GM23338 (cell line): ENCODE data around the gene ZDHHC8. TPM values are rescaled to one million over a fixed set of nuclear protein-coding genes. Genes with fewer than 3 reads are reported as not detected.

Experiments
- ATAC-seq: fragments of 200-7000 bp; cut with Tn5 transposase; 3 replicates; pipeline ENCODE4 v1.9.1; 2020
- DNase-seq: peaks from one replicate; pipeline ENCODE4 v3.0.0-alpha.2; 2015; ENCODE audit warnings: low spot score
- H2AFZ ChIP-seq: fragments of 200-600 bp; sonication (generic); 2 replicates; pipeline ENCODE4 v1.8.0; 2016; ENCODE audit warnings: antibody characterized with exemption, mild to moderate bottlenecking, moderate library complexity
- H3F3A ChIP-seq: fragments of 200-600 bp; sonication (generic); replicated peaks from 2 replicates; pipeline ENCODE4 v1.8.0; 2017; ENCODE audit warnings: antibody characterized with exemption, mixed run types, low read depth
- H3K27ac ChIP-seq: fragments of 200-600 bp; sonication (generic); 2 replicates; pipeline ENCODE4 v1.6.1; 2016; ENCODE audit warnings: low read depth
- H3K27me3 ChIP-seq: fragments of 200-600 bp; sonication (generic); 2 replicates; pipeline ENCODE4 v1.8.0; 2016; ENCODE audit warnings: mild to moderate bottlenecking, mixed run types, moderate library complexity; ENCODE audit not compliant: insufficient read depth
- H3K36me3 ChIP-seq: fragments of 200-600 bp; sonication (generic); 2 replicates; pipeline ENCODE4 v1.8.0; 2016; ENCODE audit warnings: mild to moderate bottlenecking; ENCODE audit not compliant: insufficient read depth
- H3K4me1 ChIP-seq: fragments of 200-600 bp; sonication (generic); 2 replicates; pipeline ENCODE4 v1.8.0; 2016; ENCODE audit warnings: mild to moderate bottlenecking, moderate library complexity; ENCODE audit not compliant: insufficient read depth
- H3K4me2 ChIP-seq: fragments of 200-600 bp; sonication (generic); 2 replicates; pipeline ENCODE4 v1.7.1; 2017; ENCODE audit warnings: mixed run types
- H3K4me3 ChIP-seq: fragments of 200-600 bp; sonication (generic); 2 replicates; pipeline ENCODE4 v1.6.1; 2016; ENCODE audit warnings: mixed run types
- H3K79me2 ChIP-seq: fragments of 200-600 bp; sonication (generic); replicated peaks from 2 replicates; pipeline ENCODE4 v1.8.0; 2017; ENCODE audit warnings: mild to moderate bottlenecking; ENCODE audit not compliant: insufficient read depth
- H3K9me2 ChIP-seq: fragments of 200-600 bp; sonication (generic); 2 replicates; pipeline ENCODE4 v1.8.0; 2017; ENCODE audit not compliant: insufficient read depth
- H4K20me1 ChIP-seq: fragments of 200-600 bp; sonication (generic); replicated peaks from 2 replicates; pipeline ENCODE4 v1.8.0; 2017; ENCODE audit warnings: mild to moderate bottlenecking; ENCODE audit not compliant: insufficient read depth
- H3K27ac Mint-ChIP-seq: 2 replicates; pipeline ENCODE4 v1.8.0; 2020; ENCODE audit warnings: inconsistent platforms, mild to moderate bottlenecking, moderate library complexity, mixed read lengths
- H3K27me3 Mint-ChIP-seq: 3 replicates; pipeline ENCODE4 v1.8.0; 2022; ENCODE audit warnings: low read depth, mild to moderate bottlenecking, moderate library complexity, mixed read lengths, inconsistent platforms; ENCODE audit not compliant: insufficient read depth, poor library complexity
- H3K36me3 Mint-ChIP-seq: 3 replicates; pipeline ENCODE4 v1.8.0; 2021; ENCODE audit warnings: low read depth, mild to moderate bottlenecking, inconsistent platforms, moderate library complexity, mixed read lengths
- H3K4me1 Mint-ChIP-seq: 3 replicates; pipeline ENCODE4 v1.8.0; 2020; ENCODE audit warnings: mild to moderate bottlenecking, inconsistent platforms, mixed read lengths
- H3K4me3 Mint-ChIP-seq: 3 replicates; pipeline ENCODE4 v1.8.0; 2021; ENCODE audit warnings: moderate library complexity, mild to moderate bottlenecking, inconsistent platforms, mixed read lengths
- H3K9me3 Mint-ChIP-seq: 3 replicates; pipeline ENCODE4 v1.8.0; 2020; ENCODE audit warnings: moderate library complexity, mild to moderate bottlenecking, inconsistent platforms, mixed read lengths
- CREB1 ChIP-seq: fragments of 250-450 bp; sonication (Bioruptor Pico); IDR thresholded peaks from 2 replicates; pipeline ENCODE4 v1.5.0; 2020; ENCODE audit warnings: low read depth, mild to moderate bottlenecking, moderate library complexity
- EZH2 ChIP-seq: fragments of 200-600 bp; sonication (generic); IDR thresholded peaks from one replicate; pipeline ENCODE4 v1.8.0; 2017; ENCODE audit warnings: antibody characterized with exemption, mild to moderate bottlenecking, low read depth; ENCODE audit not compliant: unreplicated experiment
- EZH2phosphoT487 ChIP-seq: fragments of 200-600 bp; sonication (generic); IDR thresholded peaks from one replicate; pipeline ENCODE4 v1.8.1; 2018; ENCODE audit warnings: antibody characterized with exemption; ENCODE audit not compliant: unreplicated experiment
- JUNB ChIP-seq: IDR thresholded peaks from one replicate; pipeline ENCODE4 v1.6.1; 2016; ENCODE audit warnings: antibody characterized with exemption; ENCODE audit not compliant: unreplicated experiment
- NANOG ChIP-seq: IDR thresholded peaks from 2 replicates; pipeline ENCODE4 v1.6.1; 2016; ENCODE audit warnings: antibody characterized with exemption, borderline replicate concordance
- POLR2AphosphoS5 ChIP-seq: IDR thresholded peaks from 2 replicates; pipeline ENCODE4 v1.6.1; 2016; ENCODE audit warnings: antibody characterized with exemption, low read depth
- STAT1 ChIP-seq: IDR thresholded peaks from one replicate; pipeline ENCODE4 v1.6.1; 2016; ENCODE audit warnings: antibody characterized with exemption; ENCODE audit not compliant: unreplicated experiment
- ZNF114 ChIP-seq: fragments of 250-450 bp; sonication (Bioruptor Pico); IDR thresholded peaks from 2 replicates; pipeline ENCODE4 v1.5.0; 2020; ENCODE audit warnings: mild to moderate bottlenecking, moderate library complexity
- polyA plus RNA-seq: library from polyadenylated mRNA; unstranded; fragments of >200 nt; fragmentation: Nextera tagmentation; extraction: Ambion mirVana; gene quantifications from 2 replicates; pipeline ENCODE4 v1.2.1, GENCODE V29; 2016
- total RNA-seq: library from RNA; depleted of rRNA; stranded (reverse); fragments of >200 nt; shearing (Covaris generic); gene quantifications from 2 replicates; pipeline ENCODE4 v1.2.3, GENCODE V29; 2014
- TF ChIP-seq, protein P1 (sequence below): IDR thresholded peaks from one replicate; pipeline ENCODE4 v1.6.1; 2018; ENCODE audit warnings: antibody characterized with exemption; ENCODE audit not compliant: unreplicated experiment
- TF ChIP-seq, protein P2 (sequence below): IDR thresholded peaks from 2 replicates; pipeline ENCODE4 v1.6.1; 2016; ENCODE audit warnings: antibody characterized with exemption
- TF ChIP-seq, protein P3 (sequence below), 2 experiments: fragments of 200-600 bp in 1 of 2; sonication (generic) in 1 of 2; conservative IDR thresholded peaks; 2 replicates each; pipeline versions ENCODE4 v1.5.1 to v1.6.1; 2016 to 2017; ENCODE audit warnings: antibody characterized with exemption in 2 of 2, low read depth in 2 of 2, mild to moderate bottlenecking in 2 of 2, moderate library complexity in 1 of 2

Gene ZDHHC8
- total and polyA plus RNA-seq, 2 experiments from 2014 or later, result 13.7 to 47.6 TPM

DNA sequence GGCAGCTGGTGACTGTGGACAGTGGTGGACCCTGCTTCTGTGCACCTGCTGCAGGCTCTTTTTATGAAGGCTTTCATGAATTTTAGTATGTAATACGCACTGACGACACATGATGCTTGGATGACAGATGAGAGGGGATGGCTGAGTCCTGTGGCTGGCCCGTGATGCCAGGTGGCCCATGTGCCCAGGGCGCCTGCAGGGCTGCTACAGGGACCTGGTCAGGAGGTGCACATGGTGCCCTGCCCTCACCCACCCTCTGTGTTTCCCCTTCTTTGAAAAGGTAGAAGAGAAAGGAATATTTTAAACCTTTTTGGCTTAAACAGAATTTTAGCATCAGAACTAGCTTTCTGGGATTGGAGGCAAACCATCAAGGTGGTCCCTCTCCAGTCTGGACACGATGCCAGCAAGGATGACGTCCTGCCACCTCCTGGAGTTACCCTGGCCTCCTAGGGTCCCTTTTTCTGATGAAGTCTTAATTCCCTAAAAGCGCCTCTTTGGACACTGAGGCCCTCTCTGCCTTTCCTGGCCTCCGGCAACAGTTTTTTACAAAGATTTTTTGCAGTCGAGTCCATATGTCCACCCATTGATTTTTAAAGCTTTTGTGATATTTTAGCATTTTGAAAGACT lies 21.1 kb upstream of the ZDHHC8 start:
- no peak for DNase-seq
- Histone ChIP-seq H3K9me2 (no peaks in the 10 kb centered on the region), H4K20me1 (peaks cover 21% of the 10 kb centered on the region), H2AFZ (no peak overlapping the region), H3K79me2 (peaks cover 2% of the 10 kb centered on the region; the same call in 1 of the 2 replicates), H3K27me3 (no peaks in the 10 kb centered on the region), H3K4me3 (no peak overlapping the region), H3K36me3 (peaks cover 16% of the 10 kb centered on the region), H3K4me2 (no peak overlapping the region), H3K27ac (peak overlapping the region; percentile 83), H3F3A (peaks cover 28% of the 10 kb centered on the region), H3K4me1 (no peaks in the 10 kb centered on the region)
- TF ChIP-seq EZH2, result no peak
- no peak for TF ChIP-seq ZNF114 (CRISPR knock-in tag)
- no peak for TF ChIP-seq POLR2AphosphoS5
- no peak for TF ChIP-seq NANOG
- TF ChIP-seq, protein P1, sequence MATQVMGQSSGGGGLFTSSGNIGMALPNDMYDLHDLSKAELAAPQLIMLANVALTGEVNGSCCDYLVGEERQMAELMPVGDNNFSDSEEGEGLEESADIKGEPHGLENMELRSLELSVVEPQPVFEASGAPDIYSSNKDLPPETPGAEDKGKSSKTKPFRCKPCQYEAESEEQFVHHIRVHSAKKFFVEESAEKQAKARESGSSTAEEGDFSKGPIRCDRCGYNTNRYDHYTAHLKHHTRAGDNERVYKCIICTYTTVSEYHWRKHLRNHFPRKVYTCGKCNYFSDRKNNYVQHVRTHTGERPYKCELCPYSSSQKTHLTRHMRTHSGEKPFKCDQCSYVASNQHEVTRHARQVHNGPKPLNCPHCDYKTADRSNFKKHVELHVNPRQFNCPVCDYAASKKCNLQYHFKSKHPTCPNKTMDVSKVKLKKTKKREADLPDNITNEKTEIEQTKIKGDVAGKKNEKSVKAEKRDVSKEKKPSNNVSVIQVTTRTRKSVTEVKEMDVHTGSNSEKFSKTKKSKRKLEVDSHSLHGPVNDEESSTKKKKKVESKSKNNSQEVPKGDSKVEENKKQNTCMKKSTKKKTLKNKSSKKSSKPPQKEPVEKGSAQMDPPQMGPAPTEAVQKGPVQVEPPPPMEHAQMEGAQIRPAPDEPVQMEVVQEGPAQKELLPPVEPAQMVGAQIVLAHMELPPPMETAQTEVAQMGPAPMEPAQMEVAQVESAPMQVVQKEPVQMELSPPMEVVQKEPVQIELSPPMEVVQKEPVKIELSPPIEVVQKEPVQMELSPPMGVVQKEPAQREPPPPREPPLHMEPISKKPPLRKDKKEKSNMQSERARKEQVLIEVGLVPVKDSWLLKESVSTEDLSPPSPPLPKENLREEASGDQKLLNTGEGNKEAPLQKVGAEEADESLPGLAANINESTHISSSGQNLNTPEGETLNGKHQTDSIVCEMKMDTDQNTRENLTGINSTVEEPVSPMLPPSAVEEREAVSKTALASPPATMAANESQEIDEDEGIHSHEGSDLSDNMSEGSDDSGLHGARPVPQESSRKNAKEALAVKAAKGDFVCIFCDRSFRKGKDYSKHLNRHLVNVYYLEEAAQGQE, result no peak
- TF ChIP-seq JUNB, result no peak
- TF ChIP-seq, protein P2, sequence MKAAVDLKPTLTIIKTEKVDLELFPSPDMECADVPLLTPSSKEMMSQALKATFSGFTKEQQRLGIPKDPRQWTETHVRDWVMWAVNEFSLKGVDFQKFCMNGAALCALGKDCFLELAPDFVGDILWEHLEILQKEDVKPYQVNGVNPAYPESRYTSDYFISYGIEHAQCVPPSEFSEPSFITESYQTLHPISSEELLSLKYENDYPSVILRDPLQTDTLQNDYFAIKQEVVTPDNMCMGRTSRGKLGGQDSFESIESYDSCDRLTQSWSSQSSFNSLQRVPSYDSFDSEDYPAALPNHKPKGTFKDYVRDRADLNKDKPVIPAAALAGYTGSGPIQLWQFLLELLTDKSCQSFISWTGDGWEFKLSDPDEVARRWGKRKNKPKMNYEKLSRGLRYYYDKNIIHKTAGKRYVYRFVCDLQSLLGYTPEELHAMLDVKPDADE, result no peak
- TF ChIP-seq, protein P3, sequence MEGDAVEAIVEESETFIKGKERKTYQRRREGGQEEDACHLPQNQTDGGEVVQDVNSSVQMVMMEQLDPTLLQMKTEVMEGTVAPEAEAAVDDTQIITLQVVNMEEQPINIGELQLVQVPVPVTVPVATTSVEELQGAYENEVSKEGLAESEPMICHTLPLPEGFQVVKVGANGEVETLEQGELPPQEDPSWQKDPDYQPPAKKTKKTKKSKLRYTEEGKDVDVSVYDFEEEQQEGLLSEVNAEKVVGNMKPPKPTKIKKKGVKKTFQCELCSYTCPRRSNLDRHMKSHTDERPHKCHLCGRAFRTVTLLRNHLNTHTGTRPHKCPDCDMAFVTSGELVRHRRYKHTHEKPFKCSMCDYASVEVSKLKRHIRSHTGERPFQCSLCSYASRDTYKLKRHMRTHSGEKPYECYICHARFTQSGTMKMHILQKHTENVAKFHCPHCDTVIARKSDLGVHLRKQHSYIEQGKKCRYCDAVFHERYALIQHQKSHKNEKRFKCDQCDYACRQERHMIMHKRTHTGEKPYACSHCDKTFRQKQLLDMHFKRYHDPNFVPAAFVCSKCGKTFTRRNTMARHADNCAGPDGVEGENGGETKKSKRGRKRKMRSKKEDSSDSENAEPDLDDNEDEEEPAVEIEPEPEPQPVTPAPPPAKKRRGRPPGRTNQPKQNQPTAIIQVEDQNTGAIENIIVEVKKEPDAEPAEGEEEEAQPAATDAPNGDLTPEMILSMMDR (conservative IDR thresholded peaks at IDR 0.05; ENCODE audit: low read depth in 2 of 2), result no peak
- no peak for TF ChIP-seq CREB1
- no peak for TF ChIP-seq EZH2phosphoT487
- no peak for TF ChIP-seq STAT1
- Mint-ChIP-seq H3K27ac (no peak overlapping the region), H3K4me1 (peaks cover 3% of the 10 kb centered on the region), H3K9me3 (no peaks in the 10 kb centered on the region), H3K27me3 (peaks cover 46% of the 10 kb centered on the region), H3K36me3 (peaks cover 72% of the 10 kb centered on the region), H3K4me3 (no peak overlapping the region; the same call in 2 of the 3 replicates)
- ATAC-seq, result no peak
